ENCODE data around the gene MFSD2B.

MFSD2B gene

DNA sequence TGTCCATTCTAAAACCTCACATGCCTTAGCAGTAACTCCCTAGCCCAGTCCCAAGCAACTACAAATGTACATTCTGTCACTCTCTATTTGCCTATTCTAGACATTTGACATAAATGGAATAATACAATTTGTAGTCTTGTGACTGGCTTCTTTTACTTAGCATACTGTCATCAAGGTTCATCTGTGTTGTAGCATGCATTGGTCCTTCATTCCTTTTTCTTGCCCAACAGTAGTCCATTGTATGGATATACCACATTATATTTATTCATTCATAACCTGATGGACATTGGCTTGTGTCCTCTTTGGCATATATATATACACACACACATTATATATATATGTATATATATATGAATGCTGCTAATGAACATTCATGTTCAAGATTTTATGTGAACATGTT lies 2.2 kb upstream of the MFSD2B start:
- H3K4me2 ChIP-seq (ENCODE audit: low read depth, low read length, poor library complexity, severe bottlenecking) = no peak overlapping the region
- H3K9me2 ChIP-seq (replicated peaks; ENCODE audit: insufficient read depth, low read length) = no peaks in the 10 kb centered on the region
- H3K4me3 ChIP-seq (ENCODE audit: insufficient read depth, low read length, poor library complexity, severe bottlenecking) = no peak overlapping the region
- H3K9ac ChIP-seq (ENCODE audit: low read length) = no peak overlapping the region
- no peak for TF ChIP-seq EZH2phosphoT487 (conservative IDR thresholded peaks at IDR 0.05; ENCODE audit: low read length)
- TF ChIP-seq, protein P1, sequence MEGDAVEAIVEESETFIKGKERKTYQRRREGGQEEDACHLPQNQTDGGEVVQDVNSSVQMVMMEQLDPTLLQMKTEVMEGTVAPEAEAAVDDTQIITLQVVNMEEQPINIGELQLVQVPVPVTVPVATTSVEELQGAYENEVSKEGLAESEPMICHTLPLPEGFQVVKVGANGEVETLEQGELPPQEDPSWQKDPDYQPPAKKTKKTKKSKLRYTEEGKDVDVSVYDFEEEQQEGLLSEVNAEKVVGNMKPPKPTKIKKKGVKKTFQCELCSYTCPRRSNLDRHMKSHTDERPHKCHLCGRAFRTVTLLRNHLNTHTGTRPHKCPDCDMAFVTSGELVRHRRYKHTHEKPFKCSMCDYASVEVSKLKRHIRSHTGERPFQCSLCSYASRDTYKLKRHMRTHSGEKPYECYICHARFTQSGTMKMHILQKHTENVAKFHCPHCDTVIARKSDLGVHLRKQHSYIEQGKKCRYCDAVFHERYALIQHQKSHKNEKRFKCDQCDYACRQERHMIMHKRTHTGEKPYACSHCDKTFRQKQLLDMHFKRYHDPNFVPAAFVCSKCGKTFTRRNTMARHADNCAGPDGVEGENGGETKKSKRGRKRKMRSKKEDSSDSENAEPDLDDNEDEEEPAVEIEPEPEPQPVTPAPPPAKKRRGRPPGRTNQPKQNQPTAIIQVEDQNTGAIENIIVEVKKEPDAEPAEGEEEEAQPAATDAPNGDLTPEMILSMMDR (IDR thresholded peaks at IDR 0.05; ENCODE audit: insufficient read depth, low read length, poor library complexity, severe bottlenecking) = no peak
- H3K27me3 ChIP-seq (ENCODE audit: low read length) = no peaks in the 10 kb centered on the region
- no peaks in the 10 kb centered on the region for H3K79me2 ChIP-seq (ENCODE audit: insufficient read depth, low read length)
- H3F3A ChIP-seq (ENCODE audit: insufficient read depth) = peaks cover 3% of the 10 kb centered on the region; the same call in 1 of the 2 replicates
- H3K27ac ChIP-seq (ENCODE audit: low read depth, low read length) = no peak overlapping the region
- H4K20me1 ChIP-seq (ENCODE audit: low read depth, low read length) = no peaks in the 10 kb centered on the region
- no peak overlapping the region for H2AFZ ChIP-seq (ENCODE audit: low read depth, low read length, severe bottlenecking)
- H3K36me3 ChIP-seq (ENCODE audit: low read length) = no peaks in the 10 kb centered on the region
- H3K9me3 ChIP-seq (ENCODE audit: insufficient read depth, low read length) = no peaks in the 10 kb centered on the region

- no peaks in the 10 kb centered on the region for H3K27me3 ChIP-seq (ENCODE audit: low read length)
- no peaks in the 10 kb centered on the region for H4K20me1 ChIP-seq (ENCODE audit: low read depth, low read length)
- TF ChIP-seq EZH2phosphoT487 (conservative IDR thresholded peaks at IDR 0.05; ENCODE audit: low read length) = no peak
- TF ChIP-seq, protein P1 (IDR thresholded peaks at IDR 0.05; ENCODE audit: insufficient read depth, low read length, poor library complexity, severe bottlenecking) = no peak
- H3K27ac ChIP-seq (ENCODE audit: low read depth, low read length) = no peak overlapping the region
- no peaks in the 10 kb centered on the region for H3K9me2 ChIP-seq (replicated peaks; ENCODE audit: insufficient read depth, low read length)
- no peak overlapping the region for H3K4me2 ChIP-seq (ENCODE audit: low read depth, low read length, poor library complexity, severe bottlenecking)
- H3K4me3 ChIP-seq (ENCODE audit: insufficient read depth, low read length, poor library complexity, severe bottlenecking) = no peak overlapping the region
- H3K9me3 ChIP-seq (ENCODE audit: insufficient read depth, low read length) = no peaks in the 10 kb centered on the region
- H3K79me2 ChIP-seq (ENCODE audit: insufficient read depth, low read length) = no peaks in the 10 kb centered on the region
- H3K36me3 ChIP-seq (ENCODE audit: low read length) = no peaks in the 10 kb centered on the region
- peaks cover 3% of the 10 kb centered on the region; the same call in 1 of the 2 replicates for H3F3A ChIP-seq (ENCODE audit: insufficient read depth)
- H3K9ac ChIP-seq (ENCODE audit: low read length) = no peak overlapping the region
- H2AFZ ChIP-seq (ENCODE audit: low read depth, low read length, severe bottlenecking) = no peak overlapping the region
Observed at GRCh38 chr2:24008672-24009366, 1.1 kb upstream of the MFSD2B start.

DNA sequence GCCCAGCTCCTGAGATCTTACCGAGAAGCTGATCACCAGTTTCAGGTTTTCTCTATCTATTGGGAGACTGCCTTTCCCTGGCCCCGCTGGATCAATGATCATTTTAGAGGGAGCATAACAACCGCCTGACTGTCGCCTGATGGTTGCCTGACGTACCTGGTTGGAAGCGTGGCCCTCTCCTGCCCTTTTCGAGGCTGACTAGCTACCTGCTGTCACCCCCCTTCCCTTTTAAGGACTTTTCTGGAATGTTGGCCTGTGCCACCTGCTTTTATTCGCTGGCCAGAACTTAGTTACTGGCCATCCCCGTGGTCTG lies 562 bp upstream of the MFSD2B start:
- peaks cover 3% of the 10 kb centered on the region; the same call in 1 of the 2 replicates for H3F3A ChIP-seq (ENCODE audit: insufficient read depth)
- no peaks in the 10 kb centered on the region for H4K20me1 ChIP-seq (ENCODE audit: low read depth, low read length)
- no peak overlapping the region for H3K9ac ChIP-seq (ENCODE audit: low read length)
- H3K27me3 ChIP-seq (ENCODE audit: low read length) = no peaks in the 10 kb centered on the region
- no peaks in the 10 kb centered on the region for H3K79me2 ChIP-seq (ENCODE audit: insufficient read depth, low read length)
- no peak overlapping the region for H3K4me2 ChIP-seq (ENCODE audit: low read depth, low read length, poor library complexity, severe bottlenecking)
- H3K4me3 ChIP-seq (ENCODE audit: insufficient read depth, low read length, poor library complexity, severe bottlenecking) = no peak overlapping the region
- TF ChIP-seq EZH2phosphoT487 (conservative IDR thresholded peaks at IDR 0.05; ENCODE audit: low read length) = no peak
- TF ChIP-seq, protein P1 (IDR thresholded peaks at IDR 0.05; ENCODE audit: insufficient read depth, low read length, poor library complexity, severe bottlenecking) = no peak
- H3K27ac ChIP-seq (ENCODE audit: low read depth, low read length) = no peak overlapping the region
- H3K9me3 ChIP-seq (ENCODE audit: insufficient read depth, low read length) = no peaks in the 10 kb centered on the region
- no peaks in the 10 kb centered on the region for H3K9me2 ChIP-seq (replicated peaks; ENCODE audit: insufficient read depth, low read length)
- H2AFZ ChIP-seq (ENCODE audit: low read depth, low read length, severe bottlenecking) = no peak overlapping the region
- H3K36me3 ChIP-seq (ENCODE audit: low read length) = no peaks in the 10 kb centered on the region

Measured in SU-DHL-6 (cell line).